HG03521 (cell line): ENCODE measurements around the gene PEMT.
"Not testable (repeated sequence)": the region's sequence is repeated elsewhere in the genome, so short reads cannot be mapped to it uniquely, and the experiment has no call there.

Experiments used
- ATAC-seq: cut with Tn5 transposase; IDR thresholded peaks from one replicate; pipeline ENCODE4 v1.9.1; 2021; ENCODE audit warnings: mild to moderate bottlenecking, moderate library complexity; ENCODE audit not compliant: unreplicated experiment

PEMT gene, protein sequence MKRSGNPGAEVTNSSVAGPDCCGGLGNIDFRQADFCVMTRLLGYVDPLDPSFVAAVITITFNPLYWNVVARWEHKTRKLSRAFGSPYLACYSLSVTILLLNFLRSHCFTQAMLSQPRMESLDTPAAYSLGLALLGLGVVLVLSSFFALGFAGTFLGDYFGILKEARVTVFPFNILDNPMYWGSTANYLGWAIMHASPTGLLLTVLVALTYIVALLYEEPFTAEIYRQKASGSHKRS

GRCh38 chr17:17591355-17592298, at the start of gene PEMT:
TSS of gene PEMT (minus strand) at chr17:17591708. CDS start at chr17:17591626, 82 bp downstream.
- peak; percentile 86 for ATAC-seq

GRCh38 chr17:17639661-17640270, 48.3 kb upstream of the PEMT start:
- not testable (repeated sequence) for ATAC-seq

DNA sequence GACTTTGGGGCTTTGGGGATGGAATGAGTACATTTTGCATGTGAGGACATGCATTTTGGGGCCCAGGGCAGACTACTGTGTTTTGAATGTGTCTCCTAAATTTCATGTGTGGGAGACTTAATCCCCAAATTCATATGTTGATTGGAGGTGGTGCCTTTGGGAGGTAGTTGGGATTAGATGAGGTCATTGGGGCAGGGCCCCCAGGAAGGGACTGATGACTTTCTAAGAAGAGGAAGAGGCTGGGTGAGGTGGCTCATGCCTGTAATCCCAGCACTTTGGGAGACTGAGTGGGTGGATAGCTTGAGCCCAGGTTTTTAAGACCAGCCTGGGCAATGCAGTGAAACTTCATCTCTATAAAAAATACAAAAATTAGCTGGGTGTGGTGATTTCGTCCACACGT, 47.0 kb upstream of the PEMT start:
- ATAC-seq, result no peak

- no peak for ATAC-seq
These were observed 44.9 kb upstream of the PEMT start for GRCh38 chr17:17636272-17636885.

GRCh38 chr17:17635537-17636271, 44.2 kb upstream of the PEMT start:
- not testable (repeated sequence) for ATAC-seq

DNA sequence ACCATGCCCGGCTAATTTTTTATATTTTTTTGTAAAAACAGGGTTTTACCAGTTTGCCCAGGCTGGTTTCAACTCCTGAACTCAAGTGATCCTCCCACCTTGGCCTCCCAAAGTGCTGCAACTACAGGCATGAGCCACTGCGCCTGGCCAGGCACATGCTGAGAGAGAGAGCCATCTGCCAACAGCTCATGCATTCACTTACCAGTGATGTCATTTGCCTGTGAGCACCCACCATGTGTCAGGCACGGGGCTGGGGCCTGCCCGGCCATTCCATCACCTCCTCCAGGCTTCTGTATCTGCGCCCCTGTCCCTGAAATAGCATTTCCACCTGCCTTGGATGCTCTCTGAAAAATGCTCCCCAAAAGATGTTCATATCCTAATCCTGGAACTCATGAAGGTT, 43.6 kb upstream of the PEMT start:
- ATAC-seq, result no peak

GRCh38 chr17:17633310-17633709, 41.8 kb upstream of the PEMT start:
- no peak for ATAC-seq

DNA sequence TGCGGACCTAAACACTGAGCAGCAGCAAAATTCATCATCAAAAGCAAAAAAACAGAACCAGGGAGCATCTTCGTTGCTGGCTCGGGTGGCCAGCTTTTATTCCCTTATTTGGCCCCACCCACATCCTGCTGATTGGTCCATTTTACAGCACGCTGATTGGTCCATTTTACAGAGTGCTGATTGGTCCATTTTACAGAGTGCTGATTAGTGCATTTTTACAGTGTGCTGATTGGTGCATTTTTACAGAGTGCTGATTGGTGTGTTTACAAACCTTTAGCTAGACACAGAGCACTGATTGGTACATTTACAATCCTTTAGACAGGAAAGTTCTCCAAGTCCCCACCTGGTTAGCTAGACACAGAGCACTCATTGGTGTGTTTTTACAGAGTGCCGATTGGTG, 41.2 kb upstream of the PEMT start:
- ATAC-seq, result not testable (repeated sequence)

- ATAC-seq, result no peak
These were observed 37.0 kb upstream of the PEMT start for GRCh38 chr17:17628388-17629008.

DNA sequence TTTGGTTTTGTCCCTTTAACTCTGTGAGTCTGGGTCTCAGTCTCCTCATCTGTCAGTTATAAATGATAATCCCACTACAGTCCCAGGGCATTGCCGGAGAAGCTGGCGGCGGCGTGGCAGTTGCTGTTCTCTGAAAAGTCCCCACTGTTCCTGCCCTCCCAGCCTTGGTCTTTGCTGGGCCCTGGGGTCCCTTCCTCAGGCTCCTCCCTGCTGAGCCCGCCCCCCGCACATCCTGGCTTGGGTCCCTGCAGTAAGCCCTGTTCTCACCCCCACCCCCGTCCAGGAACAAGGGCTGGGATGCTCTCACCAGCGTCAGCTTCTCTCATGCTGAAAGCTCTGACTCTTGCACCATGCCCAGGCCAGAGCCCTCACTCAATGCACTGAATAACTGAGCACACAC, 35.3 kb upstream of the PEMT start:
- ATAC-seq, result no peak

GRCh38 chr17:17626151-17626805, 34.8 kb upstream of the PEMT start:
- no peak for ATAC-seq

- no peak for ATAC-seq
These were observed 33.2 kb upstream of the PEMT start for GRCh38 chr17:17624741-17625140.

GRCh38 chr17:17623904-17624303, 32.4 kb upstream of the PEMT start:
- no peak for ATAC-seq

GRCh38 chr17:17621254-17621653, 29.7 kb upstream of the PEMT start:
- ATAC-seq, result no peak

GRCh38 chr17:17613708-17614114, 22.2 kb upstream of the PEMT start:
- no peak for ATAC-seq

DNA sequence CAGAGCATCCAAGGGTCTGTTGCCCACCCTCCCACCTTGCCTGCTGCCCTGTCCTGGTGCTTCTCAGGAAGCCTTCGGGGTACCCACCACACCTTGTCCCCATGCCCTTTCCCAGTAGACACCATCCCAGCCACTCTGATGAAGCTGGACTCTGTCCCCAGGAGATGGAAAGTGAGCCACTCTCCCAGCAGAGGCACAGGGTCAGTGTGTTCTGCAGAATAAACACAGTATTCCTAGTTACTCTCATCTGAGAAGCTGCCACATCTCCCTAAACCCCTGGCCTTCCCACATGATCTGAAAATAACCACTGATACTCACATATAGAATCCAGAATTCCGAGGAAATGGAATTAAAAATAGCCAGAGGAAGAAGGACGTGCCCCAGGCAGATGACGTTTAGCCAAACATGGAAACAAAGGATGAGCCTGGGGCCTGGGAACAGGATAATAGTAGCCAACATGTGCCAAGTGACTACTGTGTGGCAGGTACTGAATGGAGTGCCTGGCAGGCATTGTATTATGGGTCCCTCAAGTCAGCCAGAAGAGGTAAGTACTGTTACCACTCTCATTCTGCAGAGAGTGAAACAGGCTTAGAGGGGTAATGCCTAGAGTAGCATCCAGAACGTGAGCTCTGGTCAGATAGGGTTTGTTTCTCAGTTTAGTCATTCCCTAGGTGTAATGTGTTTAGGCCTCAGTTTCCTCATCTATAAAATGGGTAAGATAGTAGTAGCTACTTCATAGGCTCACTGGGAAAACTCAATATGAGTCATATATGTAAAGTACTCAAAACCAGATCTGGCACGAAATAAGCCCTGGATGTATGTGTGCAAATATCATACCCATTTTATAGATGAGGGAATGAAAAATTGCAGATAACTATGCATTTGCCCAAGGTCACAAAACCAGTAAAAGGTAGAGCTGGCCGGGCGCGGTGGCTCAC, 20.8 kb upstream of the PEMT start:
- no peak for ATAC-seq

DNA sequence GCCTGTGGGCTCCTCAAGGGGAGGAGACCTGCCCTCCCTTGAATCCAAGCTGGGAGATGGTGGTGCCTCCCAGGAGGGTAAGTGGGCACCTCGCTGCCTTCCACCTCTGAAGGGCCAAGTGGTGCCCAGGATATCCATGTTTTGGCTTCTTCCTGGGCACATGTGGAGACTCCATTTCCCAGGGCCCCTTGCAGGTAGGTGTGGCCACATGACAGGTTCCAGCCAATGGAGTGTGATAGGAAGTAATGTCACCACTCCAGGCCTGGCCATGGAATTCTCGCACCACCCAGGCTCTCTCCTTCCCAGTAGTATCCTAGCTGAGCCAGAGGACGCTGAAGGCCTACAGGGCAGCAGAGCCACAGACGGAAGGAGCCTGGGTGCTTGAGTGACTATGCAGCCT, 17.6 kb upstream of the PEMT start:
- ATAC-seq, result no peak

DNA sequence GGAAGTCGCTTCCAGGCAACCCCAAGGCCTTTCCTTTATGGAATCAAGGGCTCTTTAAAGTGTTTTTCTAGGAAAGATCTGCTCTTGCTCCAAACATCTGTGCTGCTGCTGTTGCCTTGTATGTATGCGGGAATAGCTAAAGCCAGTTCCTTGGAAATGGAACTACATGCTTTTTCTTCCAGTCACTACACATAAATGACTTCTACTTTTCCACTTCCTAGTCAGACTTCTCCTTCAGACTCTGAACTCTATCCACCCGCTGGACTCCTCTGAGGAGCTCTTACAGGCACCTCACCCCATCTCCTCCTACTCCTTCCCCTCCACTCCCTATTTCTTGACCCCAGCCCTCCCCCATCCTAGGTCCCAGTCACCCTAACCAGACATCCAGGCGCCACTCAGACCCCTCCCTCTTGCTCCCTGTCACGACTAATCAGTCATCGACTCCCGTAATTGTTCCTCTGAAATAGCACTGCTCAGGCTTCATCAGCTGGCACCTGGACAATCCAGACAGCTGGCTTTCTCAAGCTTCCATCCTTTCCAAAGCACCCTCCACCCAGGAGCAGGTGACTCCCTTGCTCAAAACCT, 15.0 kb upstream of the PEMT start:
- ATAC-seq, result no peak
